Upper lobe of left lung (tissue), 4 donors: ENCODE measurements around the gene MMP15.

ENCODE experiments used
- CTCF ChIP-seq, 6 experiments: fragments of 450-650 bp in 4 of 6; fragments of 200-600 bp in 2 of 6; sonication (generic) in 2 of 6; IDR thresholded peaks; one replicate each; pipeline ENCODE4 v1.5.1; 2016 to 2019; ENCODE audit warnings: antibody characterized with exemption in 6 of 6
- EP300 ChIP-seq, 4 donors: sonication (generic); formaldehyde crosslinking; IDR thresholded peaks; one replicate each; pipeline ENCODE4 v1.5.1; 2017; ENCODE audit warnings: antibody characterized with exemption in 4 of 4, control low read depth in 2 of 4
- POLR2A ChIP-seq, 4 donors: fragments of 450-650 bp; IDR thresholded peaks; one replicate each; pipeline ENCODE4 v1.5.1; 2016 to 2017; ENCODE audit warnings: antibody characterized with exemption in 4 of 4, mild to moderate bottlenecking in 2 of 4
- POLR2AphosphoS5 ChIP-seq, 2 donors: sonication (generic); formaldehyde crosslinking; IDR thresholded peaks; one replicate each; pipeline ENCODE4 v1.5.1; 2017; ENCODE audit warnings: antibody characterized with exemption in 2 of 2

GRCh38 chr16:58027161-58027915 is 1.8 kb downstream of the MMP15 start:
- no peak for TF ChIP-seq CTCF (IDR thresholded peaks at IDR 0.05)
- peak in 1 of 4 donors; percentile 40 for TF ChIP-seq POLR2A (IDR thresholded peaks at IDR 0.05)
- TF ChIP-seq POLR2AphosphoS5 (IDR thresholded peaks at IDR 0.05), result no peak
- TF ChIP-seq EP300 (IDR thresholded peaks at IDR 0.05), result no peak
